Measurements from ENCODE around the gene POU2F3. TPM values are rescaled to one million over a fixed set of nuclear protein-coding genes. Genes with fewer than 3 reads are reported as not detected.
"Not testable (repeated sequence)": the region's sequence is repeated elsewhere in the genome, so short reads cannot be mapped to it uniquely, and the experiment has no call there.

POU2F3 gene
- total RNA-seq, 1 donor from 2014 or later, result 0.19 TPM

GRCh38 chr11:120249279-120250262, 9.6 kb downstream of the POU2F3 start:
- no peak for DNase-seq (ENCODE audit: low spot score)

- DNase-seq (ENCODE audit: low spot score), result not testable (repeated sequence)
These were observed 13.4 kb downstream of the POU2F3 start for GRCh38 chr11:120253377-120253776.

GRCh38 chr11:120254788-120255518, 15.0 kb downstream of the POU2F3 start:
- DNase-seq (ENCODE audit: low spot score), result no peak

GRCh38 chr11:120255519-120255866, 15.6 kb downstream of the POU2F3 start:
- no peak for DNase-seq (ENCODE audit: low spot score)

GRCh38 chr11:120256178-120256577, 16.2 kb downstream of the POU2F3 start:
- no peak for DNase-seq (ENCODE audit: low spot score)

DNA sequence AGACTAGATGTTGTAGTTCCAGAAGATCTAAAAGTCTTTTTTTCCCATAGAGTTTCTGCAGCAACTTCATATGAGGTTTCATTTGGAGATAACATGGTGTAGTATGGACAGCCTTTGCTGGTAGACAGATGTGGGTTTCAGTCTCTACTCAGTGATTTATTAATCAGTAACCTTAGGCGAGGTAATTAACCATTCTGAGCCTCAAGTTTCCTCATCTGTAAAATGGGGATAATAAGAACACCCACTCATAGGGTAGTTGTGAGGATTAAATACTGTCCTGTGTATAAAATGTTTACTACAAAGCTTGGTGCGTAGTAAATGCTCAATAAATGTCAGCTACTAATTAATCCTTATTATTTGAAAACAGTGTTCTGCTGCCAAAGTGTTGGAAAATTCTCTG, 16.8 kb downstream of the POU2F3 start:
- no peak for DNase-seq (ENCODE audit: low spot score)

DNA sequence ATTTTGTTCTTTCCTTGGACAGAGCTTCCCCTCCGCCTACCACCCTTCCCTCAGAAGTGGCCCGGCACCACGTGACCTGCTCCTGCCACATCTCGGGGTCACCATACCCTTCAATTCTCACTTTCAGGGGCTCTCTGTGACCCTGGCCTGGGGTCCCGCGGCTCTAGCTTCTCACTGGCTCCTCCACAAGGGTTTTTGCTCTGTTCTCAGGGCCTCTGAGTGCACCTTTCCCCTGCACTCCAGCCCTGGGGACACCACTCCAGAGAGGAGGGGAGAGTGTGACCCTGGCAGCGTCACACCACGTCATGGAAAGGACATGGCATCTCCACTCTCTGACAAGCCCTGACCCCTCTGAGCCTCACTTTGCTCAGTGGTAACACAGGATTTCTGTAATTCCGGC, 17.4 kb downstream of the POU2F3 start:
- DNase-seq (ENCODE audit: low spot score), result no peak

- DNase-seq (ENCODE audit: low spot score), result no peak
These were observed 18.7 kb downstream of the POU2F3 start for GRCh38 chr11:120258661-120259060.

- DNase-seq (ENCODE audit: low spot score), result no peak
These were observed 19.3 kb downstream of the POU2F3 start for GRCh38 chr11:120259241-120259640.

DNA sequence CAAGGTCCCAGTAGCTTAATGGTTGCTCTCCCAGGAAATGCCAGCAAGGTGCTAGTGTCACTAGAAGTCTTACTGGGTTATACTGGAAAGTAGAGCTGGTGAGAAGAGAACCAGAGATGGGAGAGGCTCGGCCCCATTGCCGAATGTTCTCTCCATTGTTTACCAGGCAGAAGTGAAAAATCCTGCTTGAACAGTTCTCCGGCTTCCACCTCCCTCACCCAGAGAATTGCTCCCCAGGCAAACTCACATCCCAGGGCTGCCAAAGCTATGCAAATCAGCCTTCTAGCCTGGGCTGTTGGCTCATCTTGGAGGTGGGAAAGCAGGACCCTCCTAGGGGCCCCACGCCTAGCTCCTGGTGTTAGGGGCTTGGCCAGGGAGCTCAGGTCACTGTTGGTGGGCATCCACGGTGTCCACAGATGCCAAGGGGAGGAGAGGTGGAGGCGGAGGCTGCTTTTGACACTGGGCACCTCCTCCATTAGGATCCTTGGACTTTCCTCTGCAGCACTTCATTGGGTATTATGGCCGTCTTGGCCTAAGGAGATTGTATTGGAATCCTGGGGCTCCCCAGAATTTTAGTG, 20.1 kb downstream of the POU2F3 start:
- no peak for DNase-seq (ENCODE audit: low spot score)

- DNase-seq (ENCODE audit: low spot score), result no peak
These were observed 20.7 kb downstream of the POU2F3 start for GRCh38 chr11:120260616-120261015.

DNA sequence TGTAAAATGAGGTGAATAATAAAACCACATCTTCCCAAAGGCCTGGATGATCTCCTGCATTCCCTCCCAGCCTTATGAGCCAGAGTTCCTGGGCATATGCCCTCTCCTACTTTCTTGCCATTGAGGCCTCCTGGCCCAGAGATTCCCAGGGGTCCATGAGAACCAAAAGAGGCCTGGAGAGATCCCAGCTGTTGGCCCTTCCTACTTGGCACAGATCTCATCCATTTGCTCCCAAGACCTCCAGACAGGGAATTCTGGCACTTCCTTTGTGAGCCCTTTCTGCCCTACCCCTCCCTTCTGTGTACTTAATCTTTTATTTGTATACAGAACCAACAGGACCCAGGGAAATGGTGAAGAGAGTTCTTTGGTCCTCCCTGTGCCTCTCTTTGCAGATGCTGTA, 21.4 kb downstream of the POU2F3 start:
- DNase-seq (ENCODE audit: low spot score), result no peak

- DNase-seq (ENCODE audit: low spot score), result no peak
These were observed 22.0 kb downstream of the POU2F3 start for GRCh38 chr11:120261931-120262330.

- no peak for DNase-seq (ENCODE audit: low spot score)
These were observed 27.4 kb downstream of the POU2F3 start for GRCh38 chr11:120267319-120267718.

DNA sequence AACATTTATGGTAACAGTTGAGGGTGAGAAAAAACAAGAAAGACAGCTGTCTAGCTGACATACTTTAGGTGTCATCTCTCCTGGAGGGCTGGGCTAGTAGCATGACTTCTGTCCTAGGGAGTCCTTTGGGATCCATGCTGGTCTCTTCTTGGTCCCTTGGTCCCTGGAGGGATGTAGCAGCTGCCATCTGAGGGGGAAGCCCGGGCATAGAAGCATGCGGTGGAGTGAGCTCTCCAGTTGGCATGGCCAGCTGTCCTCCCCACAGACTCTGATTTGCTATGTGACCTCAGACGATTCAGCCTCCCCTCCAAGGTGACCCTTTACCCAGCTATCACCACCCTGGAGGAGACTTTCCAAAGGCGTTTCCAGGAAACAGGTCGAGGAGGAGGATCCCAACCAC, 28.7 kb downstream of the POU2F3 start:
- DNase-seq (ENCODE audit: low spot score), result no peak

DNA sequence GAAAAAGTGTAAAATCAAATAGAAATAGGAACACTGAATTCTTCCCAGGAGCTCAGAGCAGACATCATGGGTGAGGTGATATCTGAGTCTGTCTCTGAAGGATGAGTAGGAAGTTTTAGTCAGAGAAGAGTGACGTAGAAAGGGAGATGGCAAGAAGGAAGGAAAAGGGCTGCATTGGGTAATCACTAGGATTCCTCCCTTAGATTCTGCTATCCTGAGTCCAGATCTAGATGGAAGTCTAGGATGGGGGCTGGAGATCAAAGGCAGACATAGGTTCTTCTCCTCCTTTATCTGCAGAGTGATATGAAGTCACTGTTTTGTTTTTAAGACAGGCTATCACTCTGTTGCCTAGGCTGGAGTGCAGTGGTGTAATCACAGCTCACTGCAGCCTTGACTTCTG, 30.4 kb downstream of the POU2F3 start:
- DNase-seq (ENCODE audit: low spot score), result no peak

GRCh38 chr11:120271672-120272071, 31.7 kb downstream of the POU2F3 start:
- DNase-seq (ENCODE audit: low spot score), result no peak

- no peak for DNase-seq (ENCODE audit: low spot score)
These were observed 32.4 kb downstream of the POU2F3 start for GRCh38 chr11:120272303-120272702.

- DNase-seq (ENCODE audit: low spot score), result no peak
These were observed 33.5 kb downstream of the POU2F3 start for GRCh38 chr11:120273432-120273831.

DNA sequence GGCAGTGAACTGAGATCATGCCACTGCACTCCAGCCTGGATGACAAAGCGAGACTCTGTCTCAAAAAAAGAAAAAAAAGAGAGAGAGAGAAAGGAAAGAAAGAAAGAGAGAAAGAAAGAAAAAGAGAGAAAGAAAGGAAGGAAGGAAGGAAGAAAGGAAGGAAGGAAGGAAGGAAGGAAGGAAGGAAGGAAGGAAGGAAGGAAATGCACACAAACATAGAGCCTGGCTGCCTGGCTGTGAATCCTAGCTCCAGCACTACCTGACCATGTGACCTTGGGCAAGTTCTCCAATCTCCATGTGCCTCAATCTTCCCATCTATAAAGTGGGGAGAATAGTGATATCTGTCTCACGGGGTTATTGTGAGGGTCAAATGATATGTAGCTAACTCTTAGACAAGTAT, 34.0 kb downstream of the POU2F3 start:
- not testable (repeated sequence) for DNase-seq (ENCODE audit: low spot score)

- no peak for DNase-seq (ENCODE audit: low spot score)
These were observed 39.6 kb downstream of the POU2F3 start for GRCh38 chr11:120279502-120279901.

DNA sequence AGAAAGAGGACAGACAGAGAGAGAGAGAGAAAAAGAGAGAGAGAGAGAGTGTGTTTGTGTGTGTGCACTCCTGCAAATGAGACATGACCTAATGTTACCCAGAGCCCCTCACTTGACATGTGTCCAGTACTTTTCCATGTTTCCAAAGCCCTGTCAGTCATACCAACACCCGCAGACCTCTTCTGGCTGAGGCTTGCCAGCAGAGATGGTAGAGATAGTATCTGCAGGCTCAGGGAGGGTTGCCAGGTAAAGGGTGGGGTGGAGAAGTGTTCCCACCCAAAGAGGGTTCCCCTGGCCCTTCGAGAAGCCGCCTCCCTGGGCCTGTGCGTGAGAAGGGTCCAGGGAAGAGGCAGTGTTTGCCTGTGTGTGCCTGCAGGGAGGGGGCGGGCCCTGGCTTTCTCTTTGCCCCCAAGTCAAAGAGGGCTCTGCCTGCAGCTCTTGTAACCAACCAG, 40.7 kb downstream of the POU2F3 start:
- no peak for DNase-seq (ENCODE audit: low spot score)

All from mesenteric fat pad (tissue), 1 donor.